ENCODE results near the gene FAT4.

The FAT4 gene, protein sequence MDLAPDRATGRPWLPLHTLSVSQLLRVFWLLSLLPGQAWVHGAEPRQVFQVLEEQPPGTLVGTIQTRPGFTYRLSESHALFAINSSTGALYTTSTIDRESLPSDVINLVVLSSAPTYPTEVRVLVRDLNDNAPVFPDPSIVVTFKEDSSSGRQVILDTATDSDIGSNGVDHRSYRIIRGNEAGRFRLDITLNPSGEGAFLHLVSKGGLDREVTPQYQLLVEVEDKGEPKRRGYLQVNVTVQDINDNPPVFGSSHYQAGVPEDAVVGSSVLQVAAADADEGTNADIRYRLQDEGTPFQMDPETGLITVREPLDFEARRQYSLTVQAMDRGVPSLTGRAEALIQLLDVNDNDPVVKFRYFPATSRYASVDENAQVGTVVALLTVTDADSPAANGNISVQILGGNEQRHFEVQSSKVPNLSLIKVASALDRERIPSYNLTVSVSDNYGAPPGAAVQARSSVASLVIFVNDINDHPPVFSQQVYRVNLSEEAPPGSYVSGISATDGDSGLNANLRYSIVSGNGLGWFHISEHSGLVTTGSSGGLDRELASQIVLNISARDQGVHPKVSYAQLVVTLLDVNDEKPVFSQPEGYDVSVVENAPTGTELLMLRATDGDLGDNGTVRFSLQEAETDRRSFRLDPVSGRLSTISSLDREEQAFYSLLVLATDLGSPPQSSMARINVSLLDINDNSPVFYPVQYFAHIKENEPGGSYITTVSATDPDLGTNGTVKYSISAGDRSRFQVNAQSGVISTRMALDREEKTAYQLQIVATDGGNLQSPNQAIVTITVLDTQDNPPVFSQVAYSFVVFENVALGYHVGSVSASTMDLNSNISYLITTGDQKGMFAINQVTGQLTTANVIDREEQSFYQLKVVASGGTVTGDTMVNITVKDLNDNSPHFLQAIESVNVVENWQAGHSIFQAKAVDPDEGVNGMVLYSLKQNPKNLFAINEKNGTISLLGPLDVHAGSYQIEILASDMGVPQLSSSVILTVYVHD (N-terminal part only)

DNA sequence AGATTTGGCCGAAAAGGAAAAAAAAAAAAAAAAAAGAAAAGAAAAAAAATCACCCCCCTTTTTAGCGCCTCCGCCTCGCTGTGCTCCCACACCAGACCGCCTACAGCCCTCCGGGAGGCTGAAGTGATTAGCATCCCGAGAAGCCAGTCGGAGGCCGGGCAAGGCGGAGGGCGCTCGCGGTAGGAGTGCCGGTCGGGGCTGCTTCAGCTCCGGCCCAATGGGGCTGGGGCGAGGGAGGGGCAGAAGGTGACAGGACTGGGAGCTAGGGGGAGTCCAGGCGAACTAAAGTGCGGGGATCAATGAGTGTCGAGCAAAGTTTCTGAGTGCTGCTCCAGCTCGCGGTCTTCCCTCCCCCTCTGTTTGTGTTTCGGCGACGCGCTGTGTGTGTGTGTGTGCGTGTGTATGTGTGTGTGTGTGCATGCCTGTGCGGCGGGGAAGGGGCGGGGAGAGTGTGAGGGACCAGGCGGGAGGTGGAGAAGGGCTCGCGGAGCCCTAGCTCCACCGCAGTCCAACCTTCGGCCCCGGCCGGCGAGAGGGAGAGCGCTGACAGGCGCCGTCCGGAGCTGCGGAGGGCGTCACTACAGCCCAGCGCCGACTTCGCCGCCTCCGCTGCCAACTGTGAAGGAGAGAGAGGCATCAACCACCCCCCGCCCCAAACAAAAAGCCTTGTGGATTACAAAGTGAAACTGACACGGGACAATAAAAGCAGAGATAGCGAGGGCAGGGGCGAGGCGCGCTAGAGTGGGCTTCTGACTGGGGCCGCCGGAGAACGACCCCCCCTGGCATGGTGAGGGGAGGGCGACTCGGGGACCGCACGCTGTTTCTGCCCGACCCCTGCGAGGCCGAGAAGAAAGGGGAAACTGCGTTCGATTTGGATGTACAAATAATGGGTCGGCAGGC, at the start of gene FAT4:
Gene FAT4 (plus strand): TSS at position 280 of the 900 bp plus-strand sequence. CDS start 1,457 bp downstream, outside the sequence.
- DNase-seq = peak; percentile 50 to 94 (median 86)

DNA sequence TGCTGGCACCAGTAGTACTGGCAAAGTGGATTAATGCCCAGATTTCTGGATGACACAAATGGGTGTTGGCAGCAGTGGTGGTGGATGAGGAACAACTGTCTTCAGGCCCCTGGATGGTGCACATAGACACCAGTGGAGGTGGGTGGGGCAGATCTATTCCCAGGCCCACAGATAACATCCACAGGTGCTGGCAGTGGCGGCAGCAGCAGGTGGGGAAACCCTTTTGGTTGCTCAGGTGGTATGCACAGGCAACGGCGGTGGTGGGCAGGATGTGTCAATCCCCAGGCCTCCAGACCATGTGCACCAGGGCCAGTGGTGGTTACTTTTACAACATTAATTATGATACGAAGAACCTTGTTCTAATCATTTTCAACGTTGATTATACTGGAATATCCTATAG, 48.9 kb upstream of the FAT4 start:
- no peak for DNase-seq

DNA sequence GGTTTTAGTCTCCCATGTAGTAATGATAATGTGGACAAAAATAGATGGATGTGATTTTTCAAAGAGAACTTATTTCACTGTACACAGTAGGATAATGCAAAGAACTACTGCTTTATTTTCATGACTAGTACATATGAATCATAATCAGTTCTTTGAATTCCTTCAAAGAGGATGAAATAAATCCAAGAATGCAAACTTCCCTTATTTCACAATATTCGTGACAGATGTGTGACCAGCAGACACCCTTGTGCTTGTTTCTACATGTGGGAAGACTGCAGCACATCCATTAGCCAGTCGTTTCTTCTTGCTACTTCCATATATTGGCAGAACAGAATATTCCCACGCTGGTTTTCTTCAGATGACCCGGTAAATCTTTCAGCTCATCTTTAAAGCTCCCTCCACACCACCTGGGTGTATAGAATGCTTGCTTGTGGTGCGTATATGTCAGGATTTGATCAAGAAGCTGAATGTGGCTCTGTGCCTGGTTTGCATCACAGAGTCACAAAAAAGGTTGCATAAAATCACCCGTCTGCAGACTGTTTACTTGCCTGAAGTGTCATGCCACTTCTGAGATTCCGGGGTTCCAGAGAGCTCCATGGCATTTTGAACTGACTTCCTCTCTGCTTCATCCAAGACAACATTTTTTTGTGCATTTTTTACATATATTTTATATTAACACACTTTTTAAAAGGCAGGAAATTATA, 47.7 kb upstream of the FAT4 start:
- no peak for DNase-seq

DNA sequence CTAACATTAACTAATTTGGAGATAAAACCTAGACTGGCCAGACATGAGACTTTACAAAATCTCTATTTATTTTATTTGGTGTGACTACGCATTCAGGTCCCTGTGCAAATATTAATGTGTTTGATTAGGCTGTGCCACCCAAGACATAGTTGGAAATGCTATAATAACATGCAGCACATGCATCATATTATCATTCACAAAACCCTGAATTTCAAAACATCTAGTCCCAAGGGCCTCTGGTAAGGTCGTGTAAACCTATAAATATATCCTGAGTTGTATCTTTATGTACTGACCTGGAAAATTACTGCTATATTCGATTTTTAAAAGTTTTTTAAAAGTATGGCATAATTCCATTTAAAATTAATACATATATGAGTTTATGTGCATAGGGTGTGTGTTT, 47.1 kb upstream of the FAT4 start:
- no peak for DNase-seq

DNA sequence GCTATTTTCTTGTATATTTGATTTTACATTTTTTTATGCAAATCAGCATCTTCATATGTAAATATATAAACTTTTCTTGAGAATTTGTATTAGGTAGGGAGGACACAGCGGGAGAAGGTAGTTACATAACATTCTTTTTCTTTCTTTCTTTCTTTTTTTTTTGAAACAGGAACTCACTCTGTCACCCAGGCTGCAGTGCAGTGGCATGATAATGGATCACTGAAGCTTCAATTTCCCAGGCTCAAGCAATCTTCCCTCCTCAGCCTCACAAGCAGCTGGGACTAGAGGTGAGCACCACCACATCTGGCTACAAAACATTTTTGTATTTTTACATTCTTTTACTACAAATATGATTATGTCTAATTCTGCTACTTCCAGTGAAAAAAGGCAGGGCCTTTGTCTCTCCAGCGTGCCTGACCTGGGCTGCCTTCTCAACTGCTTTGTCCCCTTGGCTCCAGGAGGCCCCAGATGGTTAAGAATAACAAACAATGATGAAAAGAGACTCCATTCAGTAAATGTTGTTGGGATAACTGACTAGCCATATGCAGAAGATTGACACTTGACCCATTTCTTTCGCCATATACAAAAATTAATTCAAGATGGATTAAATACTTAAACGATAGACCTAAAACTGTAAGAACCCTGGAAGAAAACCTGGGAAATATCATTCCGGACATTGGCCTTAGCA, 46.5 kb upstream of the FAT4 start:
- no peak for DNase-seq

DNA sequence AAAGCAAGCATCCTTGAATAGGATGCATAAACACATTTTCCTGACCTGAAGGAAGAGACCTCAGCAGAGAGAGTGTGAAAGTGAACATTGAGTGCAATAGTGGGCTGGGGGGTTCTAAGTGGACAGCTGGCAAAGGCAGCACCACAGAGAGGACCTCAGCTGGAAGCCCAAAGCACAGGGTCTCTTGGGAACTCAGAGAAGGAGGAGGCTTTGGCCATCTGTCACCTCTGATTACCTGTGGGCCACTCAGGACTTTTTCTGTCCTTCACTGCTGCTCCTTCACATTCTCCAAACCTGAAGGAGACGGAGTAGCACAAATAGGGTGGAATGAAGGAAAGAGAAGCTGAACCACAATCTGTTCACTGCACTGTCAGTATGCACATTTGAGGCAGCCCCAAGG, 37.9 kb upstream of the FAT4 start:
- no peak for DNase-seq

DNA sequence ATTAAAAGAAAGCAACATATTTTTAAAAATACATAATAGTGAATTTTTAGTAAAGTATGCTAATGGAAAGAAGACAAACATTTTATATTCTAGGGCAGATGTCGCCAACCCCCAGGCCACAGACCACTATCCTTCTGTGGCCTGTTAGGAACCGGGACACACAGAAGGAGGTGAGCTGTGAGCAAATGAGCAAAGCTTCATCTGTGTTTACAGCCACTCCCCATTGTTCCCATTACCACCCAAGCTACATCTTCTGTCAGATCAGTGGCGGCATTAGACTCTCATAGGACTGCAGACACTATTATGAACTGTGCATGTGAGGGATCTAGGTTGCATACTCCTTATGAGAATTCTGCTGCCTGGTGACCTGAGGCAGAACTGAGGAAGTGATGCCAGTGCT, 37.0 kb upstream of the FAT4 start:
- no peak for DNase-seq

DNA sequence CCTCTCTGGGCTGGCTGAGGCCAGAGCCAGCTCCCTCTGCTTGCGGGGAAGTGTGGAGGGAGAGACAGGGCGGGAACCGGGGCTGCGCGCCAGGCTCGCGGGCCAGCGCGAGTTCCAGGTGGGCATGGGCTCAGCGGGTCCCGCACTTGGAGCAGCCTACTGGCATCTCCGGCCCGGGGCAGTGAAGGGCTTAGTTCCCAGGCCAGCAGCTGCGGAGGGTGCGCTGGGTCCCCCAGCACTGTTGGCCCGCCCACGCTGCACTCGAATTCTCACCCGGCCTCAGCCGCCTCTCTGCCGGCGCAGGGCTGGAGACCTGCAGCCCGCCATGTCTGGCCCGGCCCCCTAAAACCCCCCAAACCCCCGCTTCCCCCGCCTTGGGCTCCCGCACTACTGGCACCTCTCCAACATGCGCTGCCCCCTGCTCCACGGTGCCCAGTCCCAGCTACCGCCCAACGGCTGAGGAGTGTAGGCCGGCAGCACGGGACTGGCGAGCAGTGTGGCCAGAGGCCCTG, 33.8 kb upstream of the FAT4 start:
- no peak for DNase-seq

DNA sequence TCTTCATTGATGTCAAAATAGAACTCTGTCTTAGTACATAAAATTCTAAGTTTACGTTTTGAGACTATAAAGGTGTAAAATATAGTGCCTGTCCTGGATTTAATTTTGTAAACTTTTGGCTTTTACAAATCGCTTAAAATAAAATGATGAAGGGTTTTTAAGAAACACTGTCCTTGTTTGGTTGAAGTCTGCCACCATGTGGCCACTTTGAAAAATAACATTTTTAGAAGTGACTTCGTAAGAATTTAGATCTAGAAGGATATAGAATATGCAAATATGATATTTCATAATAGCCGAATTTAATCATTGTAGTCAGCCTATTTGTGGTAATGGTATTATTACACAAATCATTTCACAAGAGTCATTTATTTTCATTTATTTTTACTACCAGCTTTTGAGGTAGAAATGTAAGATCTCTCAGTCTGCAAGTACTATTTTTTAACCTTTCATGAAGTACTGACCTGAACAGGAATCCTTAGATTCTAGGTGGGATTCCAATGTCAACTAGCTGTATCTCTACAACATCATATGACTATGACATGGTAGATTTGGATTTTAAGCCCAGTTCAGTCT, 31.0 kb upstream of the FAT4 start:
- peak in 1 of 58 donors; percentile 5 for DNase-seq

DNA sequence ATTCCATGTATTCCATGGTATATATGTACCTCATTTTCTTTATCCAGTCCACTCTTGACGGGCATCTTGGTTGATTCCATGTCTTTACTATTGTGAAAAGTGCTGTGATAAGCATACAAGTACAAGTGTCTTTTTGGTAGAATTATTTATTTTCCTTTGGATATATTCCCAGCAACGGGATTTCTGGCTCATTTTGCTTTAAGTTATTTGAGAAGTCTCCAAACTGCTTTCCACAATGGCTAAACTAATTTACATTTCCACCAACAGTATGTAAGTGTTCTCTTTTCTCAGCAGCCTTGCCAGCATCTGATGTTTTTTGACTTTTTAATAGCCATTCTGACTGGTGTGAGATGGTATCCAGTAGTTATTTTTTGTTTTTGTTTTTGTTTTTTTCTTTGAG, 17.6 kb upstream of the FAT4 start:
- DNase-seq = no peak

DNA sequence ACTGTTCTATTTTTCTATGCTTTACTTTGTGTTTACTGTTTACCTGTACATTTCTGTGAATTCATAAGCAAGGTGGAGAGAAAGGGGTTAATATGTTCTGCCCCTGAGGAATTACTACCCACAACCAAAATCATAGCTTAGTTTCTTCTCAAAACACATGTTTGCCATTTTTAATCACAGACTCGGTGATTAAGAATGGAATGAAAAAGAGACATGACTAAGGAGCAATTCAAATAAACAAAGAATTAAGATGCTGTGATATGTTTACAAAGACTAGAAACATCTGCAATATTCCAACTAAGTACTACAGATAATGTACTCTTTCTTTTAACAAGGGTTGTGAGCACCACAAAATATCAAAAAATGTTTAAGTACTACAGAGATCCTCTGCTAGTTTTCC, 11.7 kb upstream of the FAT4 start:
- DNase-seq = no peak

DNA sequence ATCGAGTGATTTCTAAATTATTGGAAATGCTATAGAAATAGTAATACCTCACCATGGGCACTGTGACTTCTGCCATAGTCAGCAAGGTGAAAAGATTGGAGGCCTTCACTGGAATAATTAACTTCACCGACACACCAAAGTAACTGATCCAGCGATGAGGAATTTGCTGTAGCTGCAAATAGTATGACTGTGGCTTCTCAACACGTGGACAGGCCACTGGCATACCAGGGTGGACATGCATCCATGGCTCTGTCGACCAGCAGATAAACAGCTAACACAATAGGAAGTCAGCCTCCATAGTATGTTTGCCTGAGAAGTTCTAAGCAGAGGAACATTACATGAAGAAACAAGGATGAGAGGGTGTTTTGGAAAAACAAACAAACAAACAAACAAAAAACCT, 10.9 kb upstream of the FAT4 start:
- DNase-seq = no peak

DNA sequence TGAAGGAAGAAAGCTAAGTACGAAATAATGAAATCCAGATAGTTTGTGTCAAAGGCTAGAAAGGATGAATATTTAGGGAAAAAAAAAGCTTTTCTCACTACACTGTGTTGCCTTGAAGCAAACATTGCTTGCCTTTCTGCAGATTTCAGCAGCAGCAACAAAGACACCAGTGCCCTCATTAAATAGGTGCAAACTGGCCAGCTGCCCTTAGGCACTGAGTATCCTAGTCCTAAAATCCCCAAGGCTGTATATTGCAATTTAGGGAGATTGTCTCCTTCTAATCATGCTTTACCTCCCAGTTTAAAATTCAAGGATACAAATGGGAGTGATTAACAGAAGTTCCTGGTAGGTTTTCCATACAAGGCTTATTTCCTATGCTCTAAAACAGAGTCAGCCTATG, 8.6 kb upstream of the FAT4 start:
- DNase-seq = no peak

DNA sequence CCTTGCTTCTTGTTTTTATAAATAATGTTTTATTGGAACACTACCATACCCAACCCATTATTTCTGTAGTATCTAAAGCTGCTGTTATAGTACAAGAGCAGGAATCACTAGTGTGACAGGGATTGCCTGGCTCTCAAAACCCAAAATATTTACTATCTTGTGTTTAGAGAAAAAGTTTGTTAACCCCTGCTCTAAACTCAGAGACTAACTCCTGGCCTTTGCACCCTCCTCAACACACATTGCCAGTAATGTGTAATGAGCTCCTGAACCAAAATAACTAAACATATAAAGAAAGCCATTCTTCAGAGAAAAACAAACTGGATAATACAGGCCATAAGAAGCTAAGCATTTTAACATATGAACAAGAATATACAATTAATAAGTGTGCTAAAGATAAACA, 8.2 kb upstream of the FAT4 start:
- DNase-seq = no peak

DNA sequence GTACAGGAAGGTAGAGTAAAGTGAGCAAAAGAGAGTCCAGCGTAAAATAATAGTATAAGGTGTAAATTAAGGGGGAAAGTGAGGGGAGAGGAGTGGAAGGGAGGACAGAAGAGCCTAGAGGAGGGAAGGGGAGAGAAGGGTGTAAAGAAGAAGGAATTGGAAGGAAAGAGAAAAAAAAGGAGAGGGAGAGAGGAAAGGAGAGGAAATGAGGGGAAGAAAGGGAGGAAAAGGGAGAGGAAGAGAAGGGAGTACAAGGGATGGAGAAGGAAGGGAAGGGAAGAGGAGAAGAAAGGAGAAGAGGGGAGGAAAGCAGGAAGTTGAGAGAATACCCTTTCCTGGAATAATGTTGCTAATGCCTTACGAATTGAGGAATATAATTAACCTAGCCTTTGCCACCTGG, 3.3 kb upstream of the FAT4 start:
- no peak for DNase-seq

DNA sequence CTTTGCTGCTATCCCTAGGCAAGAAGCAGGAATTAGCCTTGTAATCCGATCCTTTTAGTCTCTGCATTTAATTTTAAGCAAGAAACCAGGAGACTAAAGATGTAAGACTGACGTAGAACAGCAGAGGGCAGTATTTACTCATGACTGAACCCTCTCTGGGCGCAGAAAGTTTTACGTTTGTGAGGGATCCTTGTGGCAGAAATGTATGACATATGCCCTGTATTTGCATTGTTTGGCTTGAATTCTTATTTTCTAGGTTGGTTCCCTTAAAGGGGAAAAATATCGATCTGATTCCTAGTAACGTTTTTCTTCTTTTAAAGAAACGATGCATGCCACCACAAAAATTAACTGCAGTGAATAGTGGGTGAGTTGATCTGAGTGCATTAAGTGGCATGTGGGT, 1.3 kb upstream of the FAT4 start:
- DNase-seq = peak in 26 of 58 donors; percentile 1 to 82 (median 16)

DNA sequence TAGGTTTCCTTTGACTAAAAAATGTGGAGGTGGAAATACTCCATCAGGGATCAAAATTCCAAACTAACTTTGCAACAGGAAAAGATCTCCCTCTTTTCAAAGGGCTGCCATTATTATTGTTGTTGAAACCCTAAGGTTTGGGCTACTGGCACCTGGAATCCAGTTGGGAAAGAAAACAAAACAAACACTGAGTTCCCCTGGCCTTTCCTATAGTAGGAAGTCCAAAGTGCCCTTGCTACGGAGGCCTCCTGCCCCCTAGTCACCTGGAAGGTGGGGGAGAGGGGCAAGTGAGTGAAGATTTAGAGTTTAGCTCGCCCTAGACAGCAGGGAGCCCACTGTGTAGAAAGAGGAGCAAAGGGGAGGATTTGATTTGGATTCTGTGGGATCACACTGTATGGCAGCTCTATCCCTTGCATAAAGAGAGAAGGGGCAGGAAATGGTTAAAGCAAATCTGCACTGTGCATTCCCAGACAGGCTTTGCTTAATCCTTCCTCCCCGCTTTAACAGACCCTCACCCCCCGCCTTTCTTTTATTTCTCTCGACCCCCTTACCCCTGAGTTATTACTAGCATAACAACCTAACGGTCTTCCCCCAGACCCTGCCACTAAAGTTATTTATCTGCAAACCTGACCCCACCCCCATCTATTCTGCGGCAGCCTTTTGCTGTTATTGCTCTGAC, 627 bp upstream of the FAT4 start:
- peak in 4 of 58 donors; percentile 8 to 44 (median 31) for DNase-seq

DNA sequence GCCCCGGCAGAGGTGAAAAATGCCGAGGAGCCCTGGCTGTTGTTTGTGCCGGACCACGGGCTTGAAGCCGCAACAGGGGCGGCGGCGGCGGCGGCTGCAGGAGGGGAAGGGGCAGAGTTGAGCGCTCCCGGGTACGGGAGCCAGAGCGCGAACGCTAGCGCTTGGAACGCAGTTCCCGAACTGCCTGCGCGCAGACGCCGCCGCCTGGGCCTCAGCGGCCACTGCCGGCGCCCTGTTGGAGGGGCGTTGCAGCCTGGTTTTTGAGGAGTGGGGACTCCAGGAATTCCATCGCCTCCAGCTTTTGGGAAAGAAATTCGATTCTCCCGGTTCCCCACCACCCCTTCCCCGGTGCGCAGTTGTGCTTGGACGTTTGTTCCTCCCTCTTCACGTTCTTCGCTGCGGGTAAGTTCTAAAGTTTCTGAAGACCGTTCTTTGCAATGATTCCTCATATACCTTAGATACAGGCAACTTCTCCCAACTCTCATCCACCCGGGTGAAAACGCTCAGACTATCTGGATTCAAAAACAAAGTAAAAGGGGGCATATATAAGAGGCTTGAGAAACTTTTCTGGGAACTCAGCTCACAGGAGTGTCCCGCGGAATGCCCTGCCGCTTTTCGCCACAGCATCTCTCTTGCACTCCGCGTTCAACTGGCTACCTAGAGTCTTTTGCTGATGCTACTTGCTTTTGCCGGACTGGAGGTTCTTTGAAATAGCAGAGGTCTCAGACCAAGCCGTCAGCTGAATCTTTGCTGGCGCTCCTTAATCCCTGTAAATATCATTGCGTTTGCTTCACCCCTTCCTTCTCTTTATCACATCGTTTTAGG, 1.0 kb downstream of the FAT4 start:
- DNase-seq = peak in 45 of 58 donors; percentile 7 to 68 (median 53)

All from anterior cingulate cortex (tissue), 58 donors.